SK-N-SH treated with all-trans-retinoic acid at 6 μM for 48 hours (cell line): Measurements from ENCODE around the gene ADCK1.

Source experiments
- ARNTL ChIP-seq: fragments of 450-650 bp; formaldehyde crosslinking; IDR thresholded peaks from 2 replicates; pipeline ENCODE4 v1.5.0; 2020; ENCODE audit warnings: low read depth, mild to moderate bottlenecking, moderate library complexity, borderline replicate concordance
- ESRRG ChIP-seq: fragments of 250-450 bp; sonication (Bioruptor Pico); IDR thresholded peaks from 2 replicates; pipeline ENCODE4 v1.6.1; 2021; ENCODE audit warnings: mild to moderate bottlenecking
- PATZ1 ChIP-seq: fragments of 250-450 bp; sonication (Bioruptor Pico); IDR thresholded peaks from 2 replicates; pipeline ENCODE4 v1.8.0; 2020; ENCODE audit warnings: mild to moderate bottlenecking, moderate library complexity, borderline replicate concordance
- TCF4 ChIP-seq: fragments of 250-450 bp; sonication (Bioruptor Pico); IDR thresholded peaks from 2 replicates; pipeline ENCODE4 v1.8.0; 2021; ENCODE audit warnings: mild to moderate bottlenecking, moderate library complexity, borderline replicate concordance

GRCh38 chr14:77979171-77979570 lies 179.3 kb downstream of the ADCK1 start:
- no peak for TF ChIP-seq TCF4 (CRISPR knock-in tag)
- no peak for TF ChIP-seq PATZ1 (CRISPR knock-in tag)
- no peak for TF ChIP-seq ESRRG (CRISPR knock-in tag)
- TF ChIP-seq ARNTL: no peak
